CD4-positive, alpha-beta T cell treated with Interleukin-15 for 1 hour (primary cell): ENCODE results near the gene SASH3.
"Not testable (repeated sequence)": the region's sequence is repeated elsewhere in the genome, so short reads cannot be mapped to it uniquely, and the experiment has no call there.

Source experiments
- DNase-seq: peaks from one replicate; pipeline ENCODE4 v3.0.0-alpha.2; 2020

Gene SASH3

DNA sequence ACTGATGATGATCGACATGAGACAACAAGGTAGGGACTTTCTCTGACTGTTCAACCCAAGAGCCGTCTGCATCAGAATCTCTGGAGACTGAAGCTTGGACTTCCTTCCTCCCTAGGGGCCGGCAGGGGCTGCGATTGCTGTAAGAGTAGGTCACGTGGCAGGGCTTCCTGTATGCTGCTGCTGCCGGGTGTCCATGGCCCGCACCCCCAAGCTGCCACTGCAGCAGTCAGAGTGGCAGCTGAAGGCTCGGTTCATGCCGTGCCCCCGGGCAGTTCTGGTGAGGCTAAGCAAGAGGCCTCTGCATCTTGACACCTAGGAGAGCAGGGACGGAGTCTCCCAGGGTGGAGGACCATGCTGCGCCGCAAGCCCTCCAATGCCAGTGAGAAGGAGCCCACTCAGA is at the start of gene SASH3:
Gene SASH3 (plus strand): TSS at position 203 of the 400 bp plus-strand sequence. CDS start 149 bp downstream, at position 352.
- DNase-seq: peak; percentile 88

DNA sequence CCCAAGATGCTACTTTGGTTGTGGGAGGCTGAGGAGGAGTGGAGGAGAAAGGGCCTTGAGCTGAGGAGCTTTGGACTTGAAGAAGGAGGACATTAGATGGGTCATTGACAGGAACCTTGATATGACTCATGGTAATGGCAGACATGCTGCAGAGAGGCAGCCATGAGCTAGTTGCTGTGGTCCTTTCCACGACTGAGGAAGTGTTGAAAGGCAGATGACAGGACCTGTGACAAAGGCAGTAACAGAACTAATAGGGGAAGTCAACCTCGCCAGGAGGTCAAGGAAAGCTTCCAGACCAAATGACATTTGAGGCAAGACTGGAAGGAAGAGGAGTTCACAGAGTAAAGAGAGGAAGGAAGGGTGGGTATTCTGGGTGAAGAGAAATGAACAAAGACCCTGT is 48.5 kb upstream of the SASH3 start:
- DNase-seq: peak; percentile 55

DNA sequence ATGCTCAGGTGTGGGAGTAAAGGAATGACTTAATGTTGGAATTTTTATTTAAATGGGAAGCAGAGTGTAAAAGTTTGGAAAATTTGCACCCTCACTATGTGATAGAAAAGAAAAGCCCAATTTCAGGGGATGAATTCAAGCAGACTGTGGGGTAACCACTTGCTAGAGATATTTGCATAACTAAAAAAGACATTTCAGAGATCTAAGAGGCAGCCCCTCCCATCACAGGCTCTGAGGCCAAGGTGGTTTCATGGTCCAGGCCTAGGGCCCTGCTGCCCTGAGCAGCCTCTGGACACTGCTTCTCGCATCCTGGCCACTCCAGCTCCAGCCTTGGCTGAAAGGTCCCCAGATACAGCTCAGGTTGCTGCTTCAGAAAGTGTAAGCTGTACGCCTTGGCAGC is 46.9 kb upstream of the SASH3 start:
- DNase-seq: no peak

DNA sequence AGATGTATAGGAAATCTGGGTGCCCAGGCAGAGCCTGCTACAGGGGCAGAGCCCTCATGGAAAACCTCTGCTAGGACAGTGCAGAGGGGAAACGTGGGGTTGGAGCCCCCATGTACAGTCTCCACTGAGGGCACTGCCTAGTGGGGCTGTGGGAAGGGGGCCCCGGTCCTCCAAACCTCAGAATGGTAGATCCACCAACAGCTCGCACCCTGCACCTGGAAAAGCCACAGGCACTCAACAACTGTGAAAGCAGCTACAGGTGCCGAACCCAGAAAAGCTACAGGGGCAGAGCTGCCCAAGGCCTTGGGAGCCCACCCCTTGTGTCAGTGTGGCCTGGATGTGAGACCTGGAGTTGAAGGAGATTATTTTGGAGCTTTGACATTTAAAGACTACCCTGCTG is 46.4 kb upstream of the SASH3 start:
- DNase-seq: no peak

DNA sequence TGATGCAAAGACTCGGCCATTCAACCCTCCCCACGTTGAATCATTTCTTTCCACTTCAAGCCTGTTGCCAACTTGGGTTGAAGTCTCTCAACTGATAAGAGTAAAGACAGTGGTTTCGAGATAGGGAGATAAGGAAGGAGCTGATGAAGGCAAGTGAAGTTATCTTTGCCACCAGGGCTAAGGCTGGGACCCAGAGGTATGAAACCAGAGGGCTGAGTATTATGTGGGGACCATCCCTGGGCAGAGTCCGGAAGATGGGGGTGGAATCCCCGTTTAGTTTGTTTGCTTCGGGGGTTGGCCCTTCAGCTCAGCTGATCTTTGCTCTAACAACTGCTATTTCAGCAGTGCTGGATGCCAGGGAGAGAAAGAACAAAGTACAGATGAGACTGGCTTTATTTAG is 43.3 kb upstream of the SASH3 start:
- DNase-seq: no peak

DNA sequence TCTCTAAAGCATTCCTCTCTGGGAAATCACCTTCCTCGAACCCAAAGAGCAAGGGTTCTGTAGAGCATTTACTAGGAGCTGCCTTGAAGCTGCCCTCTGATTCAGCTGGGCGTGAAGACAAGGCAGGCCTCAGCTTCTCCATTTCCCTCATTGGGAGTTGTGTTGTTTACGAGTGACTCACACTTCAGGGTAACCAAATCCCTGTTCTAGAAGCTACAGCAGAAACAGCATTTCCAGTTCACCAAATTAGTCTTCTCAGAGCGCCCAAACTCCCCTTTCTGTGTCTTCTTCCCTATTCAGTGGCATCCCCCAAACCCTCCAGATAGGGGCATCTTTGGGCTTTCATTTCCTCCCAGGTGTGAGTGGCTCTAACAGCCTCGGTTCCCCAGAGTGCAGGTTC is 41.8 kb upstream of the SASH3 start:
- peak; percentile 50 for DNase-seq

DNA sequence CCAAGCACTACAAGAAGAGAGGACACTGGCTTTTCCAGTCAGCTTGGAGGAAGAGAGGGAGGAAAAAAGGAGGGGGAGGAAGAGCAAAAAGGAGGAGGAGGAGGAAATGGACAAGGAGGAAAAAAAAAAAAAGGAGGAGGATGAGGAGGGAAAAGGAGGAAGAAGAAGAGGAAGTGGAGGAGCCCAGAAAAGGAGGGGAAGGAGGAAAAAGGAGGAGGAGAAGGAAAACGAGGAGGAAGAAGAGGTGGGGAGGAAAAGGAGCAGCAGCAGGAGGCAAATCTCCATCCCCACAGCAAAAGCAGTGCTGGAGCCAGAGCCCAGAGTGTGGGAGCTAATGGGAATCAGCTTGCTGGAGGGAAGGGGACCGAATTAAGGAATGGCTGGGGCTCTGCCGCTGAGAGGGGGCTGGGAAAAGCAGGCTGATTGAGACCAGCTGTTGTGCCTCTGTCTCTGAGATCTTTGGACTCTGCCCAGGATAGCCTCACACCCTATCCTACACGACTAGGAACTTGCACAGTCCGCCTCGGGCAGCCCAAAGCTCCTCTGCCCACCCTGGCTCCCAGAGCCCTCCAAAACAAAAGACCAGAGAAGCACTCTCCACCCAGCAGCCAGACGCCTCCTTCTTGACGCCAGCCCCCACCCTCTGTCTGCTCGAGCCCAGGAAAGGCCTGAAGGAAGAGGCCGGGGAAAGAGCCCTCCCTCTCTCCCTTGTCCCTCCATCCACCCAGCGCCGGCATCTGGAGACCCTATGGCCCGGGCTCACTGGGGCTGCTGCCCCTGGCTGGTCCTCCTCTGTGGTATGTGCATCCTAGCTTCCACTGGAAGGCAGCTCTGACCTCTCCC is 41.1 kb upstream of the SASH3 start, which contains the start of gene XPNPEP2:
Gene XPNPEP2 (plus strand): TSS at position 514 of the 843 bp plus-strand sequence. CDS start 235 bp downstream, at position 749.
- DNase-seq: no peak

DNA sequence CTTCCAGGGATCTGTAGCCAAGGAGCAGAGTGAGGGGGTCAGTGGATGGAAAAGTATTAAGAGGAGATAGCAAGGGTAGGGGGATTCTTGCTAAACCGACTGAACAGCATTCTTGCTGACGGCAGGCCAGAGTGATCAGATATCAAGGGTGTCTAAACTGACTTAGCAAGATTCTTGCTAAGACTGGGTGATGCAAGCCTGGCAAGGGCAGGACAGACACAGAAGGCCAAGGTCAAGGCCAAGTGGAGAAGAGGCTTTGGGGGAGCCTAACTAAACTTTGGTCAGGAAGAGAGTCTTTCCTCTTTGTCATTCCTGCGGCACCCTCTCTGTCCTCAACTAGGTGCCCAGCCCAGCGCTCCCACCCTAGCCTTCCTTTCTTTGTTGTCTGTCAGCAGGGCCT is 40.2 kb upstream of the SASH3 start:
- no peak for DNase-seq

DNA sequence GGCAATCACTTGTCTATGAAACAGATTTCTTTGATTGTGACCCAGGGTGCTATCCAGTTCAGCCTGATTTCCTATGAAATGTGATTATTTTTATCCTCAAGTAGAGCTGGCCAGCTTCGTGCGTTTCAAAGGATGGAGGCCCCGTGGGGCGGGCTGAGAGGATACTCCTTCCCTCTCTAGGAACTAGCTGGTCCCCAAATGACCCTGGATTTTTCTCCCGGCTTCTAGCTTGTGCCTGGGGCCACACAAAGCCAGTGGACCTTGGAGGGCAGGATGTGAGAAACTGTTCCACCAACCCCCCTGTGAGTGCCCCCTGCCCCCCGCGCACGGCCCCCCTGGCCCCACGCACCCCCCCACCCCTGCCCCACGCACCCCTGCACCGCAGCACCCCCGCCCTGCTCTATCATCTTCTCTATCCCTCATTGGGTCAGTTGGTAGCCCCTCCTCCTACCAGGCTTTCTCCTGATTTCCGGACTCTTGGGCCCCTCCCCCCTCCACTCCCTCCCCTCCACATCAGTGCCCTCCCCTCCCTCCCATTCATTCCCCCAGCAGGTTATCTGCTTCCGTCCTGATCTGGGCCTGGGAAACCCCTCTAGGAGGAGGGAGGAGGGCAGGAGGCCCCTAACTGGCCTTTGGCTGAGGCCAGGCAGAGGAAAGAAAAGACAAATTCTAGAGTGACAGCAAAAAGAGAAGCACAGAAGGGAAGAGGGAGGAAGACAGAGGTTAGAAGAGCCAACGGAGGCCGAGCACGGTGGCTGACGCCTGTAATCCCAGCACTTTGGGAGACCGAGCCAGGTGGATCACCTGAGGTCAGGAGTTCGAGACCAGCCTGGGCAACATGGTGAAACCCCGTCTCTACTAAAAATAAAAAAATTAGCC is 37.6 kb upstream of the SASH3 start:
- no peak for DNase-seq

DNA sequence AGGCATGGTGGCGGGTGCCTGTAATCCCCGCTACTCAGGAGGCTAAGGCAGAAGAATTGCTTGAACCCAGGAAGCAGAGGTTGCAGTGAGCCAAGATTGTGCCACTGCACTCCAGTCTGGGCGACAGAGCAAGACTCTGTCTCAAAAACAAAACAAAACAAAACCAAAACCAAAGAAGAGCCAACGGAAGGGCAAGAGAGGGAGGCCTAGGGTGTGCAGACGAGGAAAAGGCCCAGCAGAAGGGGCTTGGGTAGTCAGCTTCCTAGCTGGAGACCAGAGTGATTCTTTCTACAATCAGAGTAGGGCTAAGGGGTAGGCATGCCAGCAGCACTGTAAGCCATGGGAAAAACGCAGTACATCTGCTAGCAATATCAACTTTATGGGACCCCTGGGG is 37.0 kb upstream of the SASH3 start:
- DNase-seq: not testable (repeated sequence)

DNA sequence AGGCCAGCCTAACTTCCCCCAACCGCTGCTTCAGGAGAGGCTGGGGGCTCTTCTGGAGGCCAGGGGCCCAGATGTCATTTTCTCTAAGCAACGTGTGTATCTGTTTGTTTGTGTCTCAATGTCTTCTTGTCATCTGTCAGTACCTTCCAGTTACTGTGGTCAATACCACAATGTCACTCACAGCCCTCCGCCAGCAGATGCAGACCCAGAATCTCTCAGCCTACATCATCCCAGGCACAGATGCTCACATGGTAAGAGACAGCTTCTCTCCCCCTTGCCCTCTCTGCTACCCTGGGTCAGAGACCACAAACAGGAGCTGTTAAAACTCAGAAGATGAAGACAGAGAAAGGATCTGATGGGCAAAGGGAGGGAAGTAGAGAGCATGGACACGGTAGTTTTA is 35.9 kb upstream of the SASH3 start:
- no peak for DNase-seq

DNA sequence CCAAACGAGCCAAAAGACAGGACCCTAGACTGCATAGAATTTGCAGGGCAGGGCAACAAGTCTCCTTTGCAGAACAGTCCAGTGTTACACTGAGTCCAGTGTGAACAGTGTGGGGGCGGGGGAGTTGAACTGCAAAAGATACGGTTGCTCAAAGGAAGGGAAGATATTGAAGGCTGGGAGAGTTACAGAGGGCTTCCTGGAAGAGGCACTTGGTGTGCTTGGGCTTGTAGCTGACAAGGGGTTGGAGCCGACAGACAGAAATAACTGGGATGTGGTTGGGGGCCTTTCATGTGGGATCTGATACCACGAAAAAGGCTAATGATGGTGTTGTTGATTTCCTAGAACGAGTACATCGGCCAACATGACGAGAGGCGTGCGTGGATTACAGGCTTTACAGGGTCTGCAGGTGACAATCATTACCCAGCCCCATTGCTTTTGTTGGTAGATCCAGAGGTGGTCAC is 34.9 kb upstream of the SASH3 start:
- DNase-seq: peak; percentile 41

DNA sequence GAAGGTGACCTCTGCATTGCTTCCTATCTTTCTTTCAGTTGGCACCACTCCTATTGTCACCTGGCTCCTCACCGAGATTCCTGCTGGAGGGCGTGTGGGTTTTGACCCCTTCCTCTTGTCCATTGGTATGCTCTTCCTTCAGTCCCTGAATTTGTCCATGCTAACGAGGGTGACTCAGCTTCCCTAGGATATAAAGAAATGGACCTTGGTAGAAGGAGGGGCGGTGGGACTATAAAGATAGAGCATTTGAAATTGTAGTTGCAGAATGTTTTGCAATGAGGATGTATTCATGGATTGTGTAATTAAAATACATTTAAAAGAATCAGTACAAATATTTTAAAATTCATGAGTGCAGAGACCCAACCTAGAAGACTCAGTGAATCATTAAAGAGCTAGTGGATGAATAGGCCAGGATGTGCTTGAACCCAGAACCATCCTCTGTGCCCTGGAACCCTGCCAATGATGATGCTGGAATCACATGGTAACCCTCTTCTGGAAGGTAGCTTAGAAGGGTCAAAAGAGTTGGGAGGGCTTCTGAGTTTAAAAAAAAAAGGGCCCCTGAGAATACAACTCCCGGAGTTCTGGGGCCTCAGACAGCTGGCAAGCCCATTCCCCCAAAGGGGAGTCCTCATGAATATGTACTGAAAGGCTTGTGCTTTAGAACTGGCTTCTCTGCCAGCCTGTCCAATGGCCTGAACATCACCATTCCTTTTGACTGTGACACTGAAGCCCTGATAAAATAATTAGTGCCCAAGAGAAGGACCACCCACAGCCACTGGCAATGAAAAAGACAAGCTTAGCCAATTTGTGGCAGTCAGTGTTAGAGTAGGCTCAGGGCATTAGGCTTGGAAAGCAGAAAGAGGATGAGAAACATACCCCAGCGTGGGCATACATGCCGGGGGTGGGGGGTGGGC is 32.9 kb upstream of the SASH3 start:
- no peak for DNase-seq

DNA sequence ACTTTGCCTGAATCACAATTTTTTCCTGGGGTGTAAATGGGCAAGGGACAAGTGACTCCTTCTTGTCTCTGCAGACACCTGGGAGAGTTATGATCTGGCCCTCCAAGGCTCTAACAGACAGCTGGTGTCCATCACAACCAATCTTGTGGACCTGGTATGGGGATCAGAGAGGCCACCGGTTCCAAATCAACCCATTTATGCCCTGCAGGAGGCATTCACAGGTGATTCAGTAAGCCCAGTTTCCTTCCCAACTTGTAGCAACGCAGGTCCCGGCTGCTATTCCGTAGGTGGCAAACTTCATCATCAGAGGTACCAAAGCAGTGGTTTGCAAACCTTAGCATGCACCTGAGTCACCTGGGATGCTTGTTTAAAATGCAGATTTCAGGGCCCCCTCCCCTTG is 32.2 kb upstream of the SASH3 start:
- no peak for DNase-seq

DNA sequence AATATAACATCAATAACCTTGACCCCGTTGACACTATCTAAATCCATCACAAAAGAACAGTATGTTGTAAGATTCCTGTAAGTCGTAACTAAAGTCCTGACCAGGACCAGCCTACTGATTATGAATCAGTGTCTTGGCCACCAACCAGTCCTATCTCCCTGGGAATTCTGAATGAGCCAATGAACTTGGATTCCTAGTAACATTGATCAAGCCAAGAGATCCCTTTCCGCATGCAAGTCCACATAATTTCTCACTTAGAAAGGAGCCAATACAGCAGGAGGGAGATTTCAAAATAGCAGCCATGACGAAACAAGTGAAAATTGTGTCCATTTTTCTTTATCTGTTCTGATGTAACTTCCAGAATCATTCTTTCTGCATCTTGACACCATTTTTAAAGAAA is 31.4 kb upstream of the SASH3 start:
- DNase-seq: no peak

DNA sequence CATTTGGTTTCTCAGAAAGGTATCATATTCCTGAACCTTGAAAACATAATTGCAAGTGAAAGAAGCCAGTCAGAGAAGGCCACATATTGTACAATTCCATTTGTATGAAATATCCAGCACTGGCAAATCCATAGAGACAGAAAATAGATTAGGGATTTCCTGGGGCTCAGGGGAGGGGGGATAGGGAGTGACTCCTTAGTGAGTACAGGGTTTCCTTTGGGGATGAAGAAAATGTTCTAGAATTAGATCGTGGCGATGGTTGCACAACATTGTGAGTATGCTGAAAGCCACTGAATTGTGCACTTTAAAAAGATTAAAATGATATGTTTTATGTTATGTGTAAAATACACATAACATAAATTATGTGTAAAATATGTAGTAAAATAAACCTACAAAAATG is 30.7 kb upstream of the SASH3 start:
- DNase-seq: no peak

DNA sequence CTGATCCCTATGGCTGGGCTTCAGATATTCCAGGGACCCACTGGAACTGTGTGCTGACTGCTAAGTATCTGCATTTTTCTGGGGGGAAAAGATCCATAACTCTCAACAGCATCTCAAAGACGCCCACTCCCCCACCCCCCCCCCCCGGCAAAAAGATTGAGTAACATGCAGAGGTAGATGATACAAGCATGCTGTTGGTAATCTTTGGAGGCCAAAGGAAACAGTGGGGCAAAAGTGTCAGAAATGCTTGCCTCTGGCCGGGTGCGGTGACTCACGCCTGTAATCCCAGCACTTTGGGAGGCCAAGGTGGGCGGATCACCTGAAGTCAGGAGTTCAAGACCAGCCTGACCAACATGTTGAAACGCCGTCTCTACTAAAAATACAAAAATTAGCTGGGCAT is 28.8 kb upstream of the SASH3 start:
- DNase-seq: no peak

DNA sequence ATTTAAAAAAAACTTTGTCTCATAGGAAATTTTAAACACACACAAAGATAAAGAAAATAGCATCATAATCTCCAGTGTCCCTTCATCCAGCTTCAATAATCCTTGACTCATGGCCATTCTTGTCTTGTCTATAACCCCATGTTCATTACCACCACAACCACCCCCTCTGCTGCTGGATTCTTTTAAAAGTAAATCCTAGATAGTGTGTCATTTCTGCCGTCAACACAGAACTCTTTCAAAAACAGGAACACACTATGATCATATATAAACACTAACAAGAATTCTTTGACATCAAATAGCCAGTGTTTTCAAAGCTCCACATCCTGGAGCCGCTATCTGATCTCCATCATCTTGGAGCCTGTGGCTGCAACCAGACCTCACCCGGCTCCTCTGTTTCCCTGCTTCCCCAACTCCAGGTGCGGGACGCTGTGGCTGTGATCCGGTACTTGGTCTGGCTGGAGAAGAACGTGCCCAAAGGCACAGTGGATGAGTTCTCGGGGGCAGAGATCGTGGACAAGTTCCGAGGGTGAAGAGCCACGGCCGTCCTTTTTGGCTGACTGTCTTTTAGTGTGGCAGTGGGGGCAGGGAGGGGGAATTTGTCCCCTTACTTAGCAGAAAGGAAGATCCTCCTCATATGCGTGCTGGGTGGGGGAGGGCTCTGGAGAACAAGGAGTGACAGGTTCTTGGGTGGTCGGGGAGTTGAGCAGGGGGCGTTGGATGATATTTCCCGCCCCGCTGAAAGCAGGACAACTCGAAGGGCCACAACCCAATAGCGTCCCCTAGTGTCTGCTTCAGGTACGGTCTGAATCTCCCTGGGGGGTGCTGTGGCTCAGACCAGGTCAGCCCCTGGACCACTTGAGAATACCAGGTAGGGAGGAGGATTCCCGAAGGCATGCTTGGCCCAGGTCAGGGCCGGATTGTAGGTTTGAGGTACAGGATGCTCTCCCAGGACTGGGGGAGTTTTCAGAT is 25.4 kb upstream of the SASH3 start:
- DNase-seq: no peak

DNA sequence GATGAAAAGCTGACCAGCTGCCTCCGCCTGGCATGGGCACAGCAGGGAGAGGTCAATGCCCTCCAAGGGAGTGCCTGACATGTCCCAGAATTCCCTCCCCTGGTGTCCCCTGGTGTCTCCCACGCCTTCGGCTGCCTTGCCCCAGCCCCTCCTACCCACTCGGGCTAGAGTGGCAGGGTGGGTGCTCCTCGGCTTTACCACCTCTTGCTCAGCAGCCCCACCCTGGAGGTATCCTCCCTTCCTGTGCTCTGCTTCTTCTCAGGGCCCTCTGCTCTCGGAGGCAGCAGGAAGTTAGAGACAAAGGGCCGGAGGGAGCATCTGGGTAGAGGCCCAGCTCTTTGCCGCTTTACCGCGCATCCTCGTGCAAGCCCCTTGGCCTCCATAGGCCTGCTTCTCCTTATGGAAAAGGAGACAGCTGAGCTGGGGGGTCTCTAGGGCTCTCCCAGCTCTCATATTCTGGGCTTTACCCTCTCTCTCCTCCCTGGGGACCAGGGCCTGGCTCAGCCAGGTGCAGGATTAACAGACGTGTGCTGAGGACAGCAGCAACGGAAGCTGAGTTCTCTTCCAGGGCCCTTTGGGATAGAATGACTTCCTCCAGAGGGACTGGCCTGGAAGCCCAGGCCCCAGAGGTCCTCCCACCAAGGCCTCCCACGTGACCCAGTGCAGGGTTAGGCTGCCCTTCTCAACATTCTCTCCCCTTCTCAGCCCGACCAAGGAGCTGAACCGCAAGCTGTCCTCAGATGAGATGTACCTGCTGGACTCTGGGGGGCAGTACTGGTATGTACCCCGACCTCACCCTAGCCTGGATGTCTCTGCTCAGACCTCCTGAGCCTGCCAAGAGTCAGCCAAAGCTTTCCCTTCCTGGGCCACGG is 23.7 kb upstream of the SASH3 start:
- DNase-seq: no peak

DNA sequence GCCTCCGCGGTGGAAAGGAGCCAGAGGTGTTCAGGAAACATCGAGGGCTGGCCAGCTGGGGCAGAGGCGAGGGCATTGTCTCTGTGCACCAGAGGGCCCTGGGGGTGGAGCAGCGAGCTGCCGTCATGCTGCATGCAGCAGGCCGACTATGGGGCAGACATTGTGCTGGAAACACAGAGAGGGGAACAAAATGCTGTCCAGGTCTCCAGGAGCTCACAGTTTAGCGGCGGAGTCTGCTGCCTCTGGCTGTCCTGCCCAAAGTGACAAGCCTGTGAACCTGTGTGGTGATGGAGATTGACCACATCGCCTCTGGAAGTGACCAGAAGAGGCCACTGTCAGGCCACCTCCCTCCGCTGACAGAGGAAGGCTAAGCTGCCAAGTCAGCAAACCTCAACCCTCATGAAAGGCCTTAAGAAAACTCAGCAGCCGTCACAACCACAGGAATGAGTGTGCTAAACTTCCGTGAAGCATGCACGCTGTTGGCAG is 20.1 kb upstream of the SASH3 start:
- peak; percentile 67 for DNase-seq
